Mononuclear cell (primary cell): ENCODE measurements around the gene SCO1. TPM values are rescaled to one million over a fixed set of nuclear protein-coding genes. Genes with fewer than 3 reads are reported as not detected.

ENCODE experiments used
- H3K27me3 ChIP-seq: 2 replicates; pipeline ENCODE4 v1.6.0; 2011; ENCODE audit warnings: low read length, control low read depth; ENCODE audit not compliant: insufficient read depth
- H3K4me1 ChIP-seq: 2 replicates; pipeline ENCODE4 v1.5.1; 2011; ENCODE audit warnings: mild to moderate bottlenecking, low read length, control low read depth; ENCODE audit not compliant: insufficient read depth
- H3K4me3 ChIP-seq: 2 replicates; pipeline ENCODE4 v1.5.1; 2011; ENCODE audit warnings: mild to moderate bottlenecking, low read length, moderate library complexity
- H3K9me3 ChIP-seq: 2 replicates; pipeline ENCODE4 v1.5.1; 2011; ENCODE audit warnings: low read depth, mild to moderate bottlenecking, control low read depth, low read length
- total RNA-seq: library from RNA; depleted of rRNA; stranded (reverse); fragments of >200 nt; gene quantifications from one replicate; pipeline ENCODE4 v1.2.3, GENCODE V29; 2012

SCO1 gene
- total RNA-seq, 1 donor: 17.1 TPM

- Histone ChIP-seq H3K27me3 (no peaks in the 10 kb centered on the region), H3K4me1 (no peaks in the 10 kb centered on the region), H3K9me3 (no peaks in the 10 kb centered on the region), H3K4me3 (no peak overlapping the region)
Measured at GRCh38 chr17:10622617-10623485, 74.5 kb downstream of the SCO1 start.

Other genes with a start within 250 kb of the SCO1 start
- gene MYH4, start 228.0 kb downstream of the SCO1 start, total RNA-seq: not detected
- not detected for gene MYH1, start 179.0 kb downstream of the SCO1 start, total RNA-seq
- not detected for gene MYH2, start 147.9 kb downstream of the SCO1 start, total RNA-seq
- 2.3 TPM for gene MYH3, start 40.2 kb downstream of the SCO1 start, total RNA-seq
- gene ADPRM, start 61 bp upstream of the SCO1 start, total RNA-seq: 76.7 TPM
- gene TMEM220, start 32.5 kb upstream of the SCO1 start, total RNA-seq: 2.6 TPM
- not detected for gene TMEM238L, start 106.6 kb upstream of the SCO1 start, total RNA-seq
- 0.10 TPM for gene PIRT, start 140.6 kb upstream of the SCO1 start, total RNA-seq